Heart left ventricle (tissue), 16 donors: ENCODE data around the gene MAP3K7CL. TPM values are rescaled to one million over a fixed set of nuclear protein-coding genes. Genes with fewer than 3 reads are reported as not detected.

Source experiments
- ATAC-seq, 4 donors: fragments of 200-7000 bp; cut with Tn5 transposase; one replicate each; pipeline ENCODE4 v1.9.1; 2020 to 2022; ENCODE audit warnings: moderate library complexity in 4 of 4, mild to moderate bottlenecking in 3 of 4, moderate number of reproducible peaks in 1 of 4
- DNase-seq, 5 donors: peaks; one replicate each; pipeline ENCODE4 v3.0.0-alpha.2; 2020
- H3K27ac ChIP-seq, 12 donors: fragments of 200-600 bp; sonication (generic) in 4 of 12; one replicate each; pipeline versions ENCODE4 v1.5.0 to v1.8.0; 2016 to 2022; ENCODE audit warnings: mild to moderate bottlenecking in 2 of 12
- H3K27me3 ChIP-seq, 9 donors: fragments of 200-600 bp; sonication (generic) in 2 of 9; one replicate each; pipeline versions ENCODE4 v1.5.1 to v1.8.0; 2016 to 2022; ENCODE audit warnings: mild to moderate bottlenecking in 3 of 9
- H3K36me3 ChIP-seq, 9 donors: fragments of 200-600 bp; sonication (generic) in 2 of 9; one replicate each; pipeline versions ENCODE4 v1.5.0 to v1.8.0; 2018 to 2022; ENCODE audit warnings: mild to moderate bottlenecking in 2 of 9
- H3K4me1 ChIP-seq, 12 donors: fragments of 200-600 bp; sonication (generic) in 4 of 12; one replicate each; pipeline versions ENCODE4 v1.5.0 to v1.8.0; 2016 to 2022; ENCODE audit warnings: mild to moderate bottlenecking in 3 of 12
- H3K4me3 ChIP-seq, 12 donors: fragments of 200-600 bp; sonication (generic) in 4 of 12; one replicate each; pipeline versions ENCODE4 v1.5.0 to v1.8.0; 2017 to 2022; ENCODE audit warnings: mild to moderate bottlenecking in 9 of 12, moderate library complexity in 4 of 12
- H3K9me3 ChIP-seq, 12 donors: fragments of 200-600 bp; sonication (generic) in 4 of 12; one replicate each; pipeline versions ENCODE4 v1.5.0 to v1.8.0; 2016 to 2022; ENCODE audit warnings: mild to moderate bottlenecking in 1 of 12
- CTCF ChIP-seq, 12 donors: fragments of 200-600 bp; sonication (generic) in 4 of 12; IDR thresholded peaks; one replicate each; pipeline versions ENCODE4 v1.5.0 to v1.8.0; 2018 to 2022; ENCODE audit warnings: antibody characterized with exemption in 12 of 12, mild to moderate bottlenecking in 5 of 12
- POLR2A ChIP-seq, 2 donors: fragments of 450-650 bp; IDR thresholded peaks; one replicate each; pipeline ENCODE4 v1.6.1; 2017; ENCODE audit warnings: antibody characterized with exemption in 2 of 2, mild to moderate bottlenecking in 2 of 2, moderate library complexity in 2 of 2
- WGBS, 4 donors: extraction: QIAGEN DNeasy Blood & Tissue Kit in 2 of 4; methylation state at CpG; one replicate each; pipeline versions ENCODE4 v1.1.5 to v1.1.7; 2013 to 2018; 5-methylcytosine and 5-hydroxymethylcytosine counted together
- intact Hi-C, 10 donors: fragments of 100-400 bp; cut with DNase I; formaldehyde crosslinking; loops; one replicate each; pipeline versions ENCODE4 v1.11.1 to v1.14.2; 2022
- polyA plus RNA-seq, 2 donors: library from polyadenylated mRNA; stranded (reverse); fragments of 200-250 nt; gene quantifications; one replicate each; pipeline ENCODE4 v1.2.3, GENCODE V29; 2013
- total RNA-seq, 9 donors: library from RNA; depleted of rRNA in 2 of 9; stranded (reverse); fragments of >200 nt in 2 of 9; fragmentation: NEBNext Ultra II Directional in 3 of 9; extraction: Animal tissue kit (Norgen Biotek cat#: 25700) in 3 of 9; gene quantifications; one replicate each; pipeline versions ENCODE4 v1.1.0 to v1.2.4, GENCODE V29; 2016 to 2023
- donor health status: ischemic (EF 13 %, LVEDD 7.1; RV severe dilation, severe dysfunction).
- donor health status: healthy with polysubstance abuse.
- donor health status: DM: no; HTN: yes; CAD: no.
- donor health status: DM: no; HTN: no; CAD: no.
- donor health status: ischemic (EF 25% LVEDD 6.9; RV normal size, moderate dysfunction).
- donor health status: ischemic (EF 25% LVEDD 5.7; RV mildly dilated, moderate dysfunction).
- donor health status: healthy.
- donor health status: DM: yes; HTN: yes; CAD: no.
- donor health status: ischemic (EF 35%, LVEDD 5.7; RV mildly dilated, moderate dysfunction).
- donor health status: nonischemic (EF 11% LVEDD 7.7; RV severe dilation, severe dysfunction).
- donor health status: DM: yes; HTN: yes; CAD: no.
- donor health status: PGD.
- donor health status: ischemic (EF 29% LVEDD 5.4; RV normal size, mild dysfunction).
- donor health status: nonischemic (EF 23%, LVEDD 6.1; RV moderate dilation, normal function).

Gene MAP3K7CL
- total and polyA plus RNA-seq, 11 donors, result 0.64 to 25.2 (median 6.3) TPM

- intact Hi-C loops, result no loop called here
- no peak overlapping the region for H3K4me3 ChIP-seq
- H3K4me1 ChIP-seq, result peaks cover 0 to 3% (median 0%) of the 10 kb centered on the region in 12 donors
- peaks cover 0 to 15% (median 0%) of the 10 kb centered on the region in 12 donors for H3K9me3 ChIP-seq
- 80 to 87% (median 82%) methylated on average over 1 of the region's 1 CpG for whole genome bisulfite sequencing, 4 donors
- ATAC-seq (no peak), DNase-seq (no peak)
- H3K27ac ChIP-seq, result no peak overlapping the region
- no peaks in the 10 kb centered on the region for H3K27me3 ChIP-seq
- H3K36me3 ChIP-seq, result no peaks in the 10 kb centered on the region
- no peak for TF ChIP-seq CTCF (IDR thresholded peaks at IDR 0.05)
- TF ChIP-seq POLR2A (IDR thresholded peaks at IDR 0.05), result no peak
These were observed 5.3 kb upstream of the MAP3K7CL start for GRCh38 chr21:29125191-29125590.

- TF ChIP-seq POLR2A (IDR thresholded peaks at IDR 0.05) (no peak), CTCF (IDR thresholded peaks at IDR 0.05) (no peak)
- Histone ChIP-seq H3K4me3 (no peak overlapping the region), H3K4me1 (peaks cover 0 to 10% (median 6%) of the 10 kb centered on the region in 12 donors), H3K36me3 (no peaks in the 10 kb centered on the region), H3K9me3 (peaks cover 0 to 15% (median 0%) of the 10 kb centered on the region in 12 donors), H3K27me3 (no peaks in the 10 kb centered on the region), H3K27ac (no peak overlapping the region)
- intact Hi-C loops, result no loop called here
- ATAC-seq, result no peak
- 44 to 74% (median 51%) methylated on average over 3 of the region's 3 CpGs for WGBS, 4 donors
- DNase-seq, result no peak
These were observed 4.5 kb upstream of the MAP3K7CL start for GRCh38 chr21:29125979-29126378.

GRCh38 chr21:29133241-29133640 is 2.8 kb downstream of the MAP3K7CL start:
- H3K27ac ChIP-seq, result no peak overlapping the region
- no peaks in the 10 kb centered on the region for H3K27me3 ChIP-seq
- no peak overlapping the region for H3K4me3 ChIP-seq
- intact Hi-C loops, result no loop called here
- TF ChIP-seq CTCF (IDR thresholded peaks at IDR 0.05), result no peak
- TF ChIP-seq POLR2A (IDR thresholded peaks at IDR 0.05), result no peak
- DNase-seq (no peak), ATAC-seq (no peak)
- peaks cover 0 to 15% (median 0%) of the 10 kb centered on the region in 12 donors for H3K9me3 ChIP-seq
- WGBS, 4 donors, result 96 to 97% (median 97%) methylated on average over 7 of the region's 7 CpGs
- H3K4me1 ChIP-seq, result peaks cover 0 to 18% (median 9%) of the 10 kb centered on the region in 12 donors
- no peaks in the 10 kb centered on the region for H3K36me3 ChIP-seq

GRCh38 chr21:29133796-29134195 is 3.4 kb downstream of the MAP3K7CL start:
- Histone ChIP-seq H3K27me3 (no peaks in the 10 kb centered on the region), H3K9me3 (peaks cover 0 to 11% (median 0%) of the 10 kb centered on the region in 12 donors), H3K36me3 (no peaks in the 10 kb centered on the region), H3K4me3 (no peak overlapping the region), H3K4me1 (peaks cover 0 to 18% (median 9%) of the 10 kb centered on the region in 12 donors), H3K27ac (no peak overlapping the region)
- no peak for DNase-seq
- TF ChIP-seq CTCF (IDR thresholded peaks at IDR 0.05), result no peak
- TF ChIP-seq POLR2A (IDR thresholded peaks at IDR 0.05), result no peak
- intact Hi-C loops, result no loop called here
- WGBS, 4 donors, result 86 to 89% (median 88%) methylated on average over 5 of the region's 5 CpGs
- no peak for ATAC-seq
